HTR-8/SVneo (cell line): ENCODE results near the gene SOAT2.
"Not testable (repeated sequence)": the region's sequence is repeated elsewhere in the genome, so short reads cannot be mapped to it uniquely, and the experiment has no call there.

Source experiments
- DNase-seq: peaks from one replicate; pipeline ENCODE4 v3.0.0; 2011; ENCODE audit warnings: low spot score, mixed read lengths; ENCODE audit not compliant: insufficient read length
- FAIRE-seq: peaks from 2 replicates; lab custom pipeline; 2011; peaks lifted over from hg19 to GRCh38; lab: Jason Lieb, UNC

SOAT2 gene

DNA sequence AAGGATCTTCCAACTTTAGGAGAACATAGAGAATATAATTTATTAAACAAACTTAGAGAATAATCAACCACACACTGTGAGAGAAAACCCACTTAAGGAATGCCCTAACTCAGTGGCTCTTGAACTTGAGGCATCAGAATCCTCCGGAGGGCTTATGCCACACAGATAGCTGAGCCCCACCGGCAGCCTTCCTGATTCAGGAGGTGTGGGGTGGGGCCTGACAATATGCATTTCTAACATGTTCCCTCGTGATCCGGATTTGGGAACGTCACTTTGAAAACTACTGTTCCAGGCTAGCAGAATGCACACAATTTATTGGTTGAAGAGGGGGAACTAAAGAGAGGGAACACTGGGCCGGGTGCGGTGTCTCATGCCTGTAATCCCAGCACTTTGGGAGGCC, 2.0 kb upstream of the SOAT2 start:
- DNase-seq (no peak), FAIRE-seq (no peak)

DNA sequence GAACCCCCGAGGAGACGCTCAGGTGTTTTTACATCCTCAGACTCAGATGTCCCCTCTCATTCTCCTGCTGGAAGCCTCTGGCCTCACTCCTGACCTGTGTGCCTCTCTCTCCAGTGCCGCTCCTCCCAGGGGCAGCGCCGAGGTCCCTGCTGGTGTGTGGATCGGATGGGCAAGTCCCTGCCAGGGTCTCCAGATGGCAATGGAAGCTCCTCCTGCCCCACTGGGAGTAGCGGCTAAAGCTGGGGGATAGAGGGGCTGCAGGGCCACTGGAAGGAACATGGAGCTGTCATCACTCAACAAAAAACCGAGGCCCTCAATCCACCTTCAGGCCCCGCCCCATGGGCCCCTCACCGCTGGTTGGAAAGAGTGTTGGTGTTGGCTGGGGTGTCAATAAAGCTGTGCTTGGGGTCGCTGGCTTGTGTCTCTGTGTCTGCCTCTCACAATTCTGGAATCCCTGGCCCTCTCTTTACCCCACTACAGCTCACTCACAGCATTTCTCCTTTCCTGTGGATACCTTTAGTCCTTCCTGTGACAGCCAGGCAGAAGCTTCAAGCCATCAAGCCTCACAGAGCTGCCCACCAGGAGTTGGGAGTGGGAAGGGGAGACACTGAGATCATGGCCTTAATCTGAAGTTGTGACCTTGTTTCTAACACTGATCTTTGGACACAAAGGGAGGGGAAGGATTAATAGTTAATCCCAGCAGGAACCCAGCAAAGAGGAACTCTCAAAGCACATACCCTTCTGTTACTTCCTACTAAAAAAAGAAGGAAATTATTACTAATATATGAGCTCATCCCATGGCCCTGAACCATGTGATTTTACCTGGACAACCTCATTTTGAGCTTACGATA, 1.1 kb upstream of the SOAT2 start:
- DNase-seq, result no peak
- no peak for FAIRE-seq

DNA sequence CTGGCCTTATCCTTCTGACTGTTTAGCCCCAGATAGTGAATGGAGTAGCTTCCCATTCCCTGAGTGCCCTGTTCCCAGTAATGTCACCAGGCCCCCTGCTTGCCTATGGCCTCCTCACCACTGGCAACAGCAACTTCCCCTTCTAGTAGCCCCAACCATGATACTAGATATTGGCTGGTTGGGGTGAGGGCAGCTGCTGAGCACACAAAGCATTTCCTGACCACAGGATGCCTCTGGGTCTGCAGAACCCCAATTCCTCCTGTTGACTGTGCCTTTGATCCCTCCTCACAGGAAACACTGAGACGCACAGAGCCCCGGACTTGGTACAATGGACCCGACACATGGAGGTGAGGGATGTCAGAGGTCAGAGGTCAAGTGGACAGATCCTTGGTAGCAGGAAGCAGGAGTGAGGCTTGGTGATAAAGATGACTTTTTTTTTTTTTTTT, 597 bp downstream of the SOAT2 start:
- no peak for DNase-seq
- no peak for FAIRE-seq

DNA sequence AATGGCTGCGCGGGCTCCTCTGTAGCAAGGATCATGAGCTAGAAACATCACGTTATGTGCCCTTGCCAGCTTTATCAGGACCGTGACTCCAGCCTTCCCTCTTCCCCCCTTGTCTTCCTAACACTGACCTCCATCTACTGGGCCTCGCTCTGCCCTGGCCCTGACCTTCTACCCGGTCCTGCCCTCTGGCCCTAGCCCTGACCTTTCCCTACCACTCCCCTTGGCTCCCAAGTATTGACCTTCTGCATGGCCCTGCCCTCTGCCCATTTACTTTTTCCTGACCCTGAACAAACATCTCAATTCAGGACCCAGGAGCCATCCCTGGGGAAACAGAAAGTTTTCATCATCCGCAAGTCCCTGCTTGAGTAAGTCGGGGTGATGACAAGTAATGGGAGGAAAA, 2.0 kb downstream of the SOAT2 start:
- no peak for DNase-seq
- FAIRE-seq, result no peak

DNA sequence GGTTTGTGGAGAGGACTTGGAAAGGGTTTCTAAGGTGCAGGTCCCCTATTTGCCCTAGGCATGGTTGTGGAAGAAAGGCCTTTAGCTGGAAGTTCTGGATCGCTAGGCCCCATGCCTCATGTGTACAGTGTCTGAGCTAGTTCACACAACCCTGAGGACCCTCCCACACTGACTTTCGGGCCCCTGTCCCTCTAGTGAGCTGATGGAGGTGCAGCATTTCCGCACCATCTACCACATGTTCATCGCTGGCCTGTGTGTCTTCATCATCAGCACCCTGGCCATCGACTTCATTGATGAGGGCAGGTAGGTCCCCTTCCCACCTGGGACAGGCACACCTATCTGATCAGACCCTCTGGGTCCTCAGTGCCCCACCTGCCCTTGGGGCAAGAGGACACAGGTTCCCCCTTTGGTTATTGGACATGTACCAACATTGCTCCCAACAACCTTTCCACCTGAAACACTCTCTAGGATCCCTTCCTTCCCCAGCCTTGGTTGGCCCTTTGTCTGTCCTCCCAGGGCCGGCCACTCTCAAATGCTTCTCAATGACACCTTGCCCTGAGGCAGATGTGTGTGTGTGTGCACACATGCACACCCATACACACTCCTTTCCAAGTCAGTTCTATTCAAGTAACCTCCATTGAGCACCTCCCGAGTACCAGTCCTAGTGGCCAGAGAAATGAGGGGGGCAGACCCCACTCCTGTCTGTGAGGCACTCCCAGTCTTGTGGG, 2.6 kb downstream of the SOAT2 start:
- no peak for DNase-seq

DNA sequence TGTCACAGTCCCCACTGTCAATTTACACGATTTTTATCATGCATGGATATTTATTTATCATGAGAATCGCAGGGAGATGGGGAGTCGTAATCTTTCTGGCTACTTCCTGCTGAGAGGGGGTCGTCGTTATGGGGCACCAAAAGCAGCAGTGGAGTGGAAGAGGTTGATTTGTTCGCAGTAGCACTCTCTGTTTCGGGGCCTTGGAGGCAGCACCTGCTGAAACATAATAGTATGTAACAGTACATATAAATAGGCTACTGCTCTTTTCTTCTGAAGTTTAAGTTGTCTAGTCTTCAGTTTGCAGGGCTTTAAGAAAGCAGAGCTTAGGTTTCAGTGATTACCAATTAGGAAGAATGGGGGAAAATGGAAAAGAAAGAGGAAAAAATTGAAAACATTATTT, 3.8 kb downstream of the SOAT2 start:
- FAIRE-seq (no peak), DNase-seq (no peak)

More for the DNA sequence above, 2.6 kb downstream of the SOAT2 start:
- FAIRE-seq, result no peak

DNA sequence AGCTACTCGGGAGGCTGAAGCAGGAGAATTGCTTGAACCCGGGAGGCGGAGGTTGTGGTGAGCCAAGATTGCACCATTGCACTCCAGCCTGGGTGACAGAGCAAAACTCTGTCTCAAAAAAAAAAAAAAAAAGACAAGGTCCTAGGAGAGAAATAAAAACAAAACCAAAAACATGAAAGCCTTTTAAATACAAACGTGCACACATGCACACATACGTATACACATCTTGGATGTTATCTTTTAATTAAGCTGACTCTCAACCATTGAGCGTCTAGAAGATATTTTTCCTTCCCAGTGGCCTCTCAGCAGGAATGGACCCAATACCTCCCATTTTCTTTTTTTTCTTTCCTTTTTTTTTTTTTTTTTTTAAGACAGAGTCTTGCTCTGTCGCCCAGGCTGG, 9.1 kb downstream of the SOAT2 start:
- not testable (repeated sequence) for FAIRE-seq, DNase-seq

DNA sequence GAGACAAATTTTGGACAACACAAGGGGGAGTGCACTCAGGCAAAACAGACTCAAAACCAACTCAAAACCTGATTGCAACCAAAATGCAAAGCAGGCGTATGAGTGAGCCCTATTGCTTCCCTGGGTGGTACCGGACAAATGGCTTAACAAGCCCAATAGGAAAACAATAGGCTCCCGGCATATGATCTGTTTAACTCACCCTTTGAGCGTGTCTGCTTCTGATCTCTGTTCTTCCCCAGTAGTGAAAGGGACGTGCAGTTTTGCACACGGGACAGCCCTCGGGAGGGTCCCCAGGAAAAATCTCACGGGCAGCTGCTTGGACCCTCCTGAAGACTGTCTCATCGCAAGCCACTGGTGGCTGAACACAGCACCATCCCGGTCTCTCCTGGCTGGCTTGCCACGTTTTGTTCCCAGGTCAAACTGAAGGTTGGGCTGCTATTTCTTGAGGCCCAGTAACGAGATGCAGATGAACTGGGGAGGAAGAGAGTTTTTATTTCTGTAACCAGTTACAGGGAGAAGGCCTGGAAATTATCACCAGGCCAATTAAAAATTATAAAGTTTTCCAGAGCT, 9.9 kb downstream of the SOAT2 start:
- FAIRE-seq, result no peak

DNA sequence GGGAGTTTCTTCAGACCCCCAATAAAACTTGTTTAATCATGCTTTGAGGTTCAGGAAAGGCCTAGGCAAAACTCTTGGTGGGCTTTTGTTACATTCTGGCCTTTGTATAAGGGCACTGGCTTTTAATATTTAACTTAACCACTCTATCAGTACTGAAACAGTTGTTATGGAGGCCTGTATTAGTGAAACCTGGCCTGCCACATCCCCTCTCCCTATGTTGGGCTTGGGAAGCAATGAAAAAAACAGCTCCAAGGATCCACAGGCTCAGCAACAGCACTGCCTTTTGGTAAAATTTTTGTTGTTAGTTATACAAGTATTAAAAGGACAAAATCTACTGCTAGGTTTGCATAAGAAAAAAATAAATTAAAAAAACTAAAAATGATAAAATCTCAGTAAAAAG, 10.7 kb downstream of the SOAT2 start:
- FAIRE-seq, result no peak

More for the DNA sequence above, 9.9 kb downstream of the SOAT2 start:
- no peak for DNase-seq

DNA sequence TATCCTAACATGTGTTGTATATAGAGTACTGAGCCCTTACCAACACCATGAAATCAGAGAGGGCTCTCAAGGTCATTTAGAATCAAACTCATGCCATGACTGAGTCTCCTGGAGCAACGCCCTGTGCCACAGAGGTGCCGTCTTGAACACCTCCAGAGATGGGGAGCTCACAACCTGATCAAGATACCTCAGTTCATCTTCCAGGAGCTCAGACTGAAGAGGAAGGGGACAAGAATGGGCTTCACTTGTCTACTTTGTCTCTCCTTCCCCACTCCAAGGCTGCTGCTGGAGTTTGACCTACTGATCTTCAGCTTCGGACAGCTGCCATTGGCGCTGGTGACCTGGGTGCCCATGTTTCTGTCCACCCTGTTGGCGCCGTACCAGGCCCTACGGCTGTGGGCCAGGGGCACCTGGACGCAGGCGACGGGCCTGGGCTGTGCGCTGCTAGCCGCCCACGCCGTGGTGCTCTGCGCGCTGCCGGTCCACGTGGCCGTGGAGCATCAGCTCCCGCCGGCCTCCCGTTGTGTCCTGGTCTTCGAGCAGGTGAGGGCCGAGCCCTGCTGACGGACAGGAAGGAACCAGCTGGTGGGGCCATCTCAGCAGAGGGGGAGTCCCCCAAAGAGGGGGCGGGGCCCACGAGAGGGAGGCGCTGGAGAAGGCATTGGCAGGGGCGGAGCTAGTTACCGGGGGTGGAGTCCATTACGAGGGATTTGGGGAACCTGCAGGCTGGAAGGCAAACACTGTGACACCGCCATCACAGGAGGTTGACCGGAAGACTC, 12.0 kb downstream of the SOAT2 start:
- FAIRE-seq, result no peak
- no peak for DNase-seq

More for the DNA sequence above, 10.7 kb downstream of the SOAT2 start:
- no peak for DNase-seq

DNA sequence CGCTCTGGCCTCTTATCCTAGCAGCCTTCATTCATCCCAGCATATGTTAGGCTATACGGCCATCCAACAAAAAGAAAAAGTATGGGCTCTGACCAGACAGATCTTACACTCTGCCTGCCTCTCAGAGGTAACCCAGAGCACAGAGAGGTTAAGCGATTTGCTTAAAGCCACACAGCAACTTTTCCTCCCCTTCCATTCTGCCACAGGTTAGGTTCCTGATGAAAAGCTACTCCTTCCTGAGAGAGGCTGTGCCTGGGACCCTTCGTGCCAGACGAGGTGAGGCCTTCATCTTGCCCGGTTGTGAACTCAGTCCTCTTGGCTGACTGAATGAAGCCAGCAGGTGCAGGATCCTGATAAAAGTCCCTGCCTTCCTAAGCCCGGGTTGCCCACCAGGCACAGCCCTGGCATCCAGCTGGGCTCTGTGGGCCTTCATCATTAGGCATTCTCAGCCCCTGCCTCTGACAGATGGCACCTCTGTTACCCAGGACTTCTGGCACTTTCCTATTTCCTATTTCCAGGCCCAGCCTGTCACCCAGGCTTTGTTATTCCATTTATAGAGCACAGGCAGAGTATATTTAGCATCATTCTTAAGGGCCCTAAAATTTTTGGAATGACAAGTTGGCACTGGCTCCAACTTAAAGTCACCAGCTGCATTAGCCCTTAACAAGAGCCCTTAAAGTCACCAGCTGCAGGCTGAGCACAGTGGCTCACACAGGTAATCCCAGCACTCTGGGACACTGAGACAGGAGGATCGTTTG, 12.8 kb downstream of the SOAT2 start:
- no peak for DNase-seq
- no peak for FAIRE-seq

DNA sequence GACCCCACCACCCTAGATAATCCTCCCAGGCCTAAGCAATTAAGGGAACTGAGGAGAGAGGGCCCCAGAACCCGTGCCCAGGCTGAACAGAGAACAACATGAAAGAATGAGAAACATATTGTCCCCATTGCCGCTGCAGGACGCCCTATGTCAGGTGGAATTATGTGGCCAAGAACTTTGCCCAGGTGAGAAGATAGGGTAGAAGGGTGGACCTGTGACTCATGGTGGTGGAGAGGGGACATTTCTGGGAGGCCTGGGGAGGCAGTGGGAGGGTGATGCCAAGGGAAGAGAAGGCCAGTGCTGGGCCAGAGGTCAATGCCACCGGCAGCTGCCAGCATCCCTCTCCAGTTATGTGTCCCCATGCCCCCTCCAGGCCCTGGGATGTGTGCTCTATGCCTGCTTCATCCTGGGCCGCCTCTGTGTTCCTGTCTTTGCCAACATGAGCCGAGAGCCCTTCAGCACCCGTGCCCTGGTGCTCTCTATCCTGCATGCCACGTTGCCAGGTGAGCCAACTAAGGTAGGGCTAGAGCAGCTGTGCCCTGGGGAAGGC, 15.5 kb downstream of the SOAT2 start:
- no peak for DNase-seq
- FAIRE-seq, result no peak

DNA sequence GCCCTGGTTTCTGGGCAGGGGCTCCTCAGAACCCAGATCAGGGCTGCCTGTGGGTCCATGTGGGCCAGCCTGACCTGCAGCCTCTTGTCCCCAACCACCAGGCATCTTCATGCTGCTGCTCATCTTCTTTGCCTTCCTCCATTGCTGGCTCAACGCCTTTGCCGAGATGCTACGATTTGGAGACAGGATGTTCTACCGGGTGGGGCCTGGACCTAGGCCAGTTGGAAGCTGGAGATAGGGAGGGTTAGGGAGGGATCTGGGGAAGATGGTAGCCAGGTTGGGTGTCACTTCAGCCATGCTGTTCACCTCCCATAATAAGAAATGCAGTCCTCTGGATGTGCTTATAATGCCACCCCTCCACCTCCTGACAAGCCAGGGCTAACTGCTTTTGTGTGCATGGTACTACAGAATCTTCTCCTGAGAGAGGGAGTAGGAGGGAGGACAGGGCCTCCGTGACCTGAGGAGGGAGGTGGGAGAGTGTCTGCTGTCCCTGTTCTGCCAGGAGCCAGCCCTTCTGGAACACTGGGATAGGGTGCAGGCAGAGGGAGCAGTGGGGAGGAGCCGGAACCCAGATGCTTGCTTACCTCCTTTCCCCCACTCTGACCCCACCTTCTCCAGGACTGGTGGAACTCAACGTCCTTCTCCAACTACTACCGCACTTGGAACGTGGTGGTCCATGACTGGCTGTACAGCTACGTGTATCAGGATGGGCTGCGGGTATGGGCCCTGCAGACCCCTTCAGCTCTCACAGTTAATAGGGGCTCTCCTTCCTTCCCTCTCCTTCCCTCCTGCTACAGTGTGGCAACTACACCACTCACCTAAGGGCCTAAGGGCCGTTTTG, 17.6 kb downstream of the SOAT2 start:
- FAIRE-seq (no peak), DNase-seq (no peak)

DNA sequence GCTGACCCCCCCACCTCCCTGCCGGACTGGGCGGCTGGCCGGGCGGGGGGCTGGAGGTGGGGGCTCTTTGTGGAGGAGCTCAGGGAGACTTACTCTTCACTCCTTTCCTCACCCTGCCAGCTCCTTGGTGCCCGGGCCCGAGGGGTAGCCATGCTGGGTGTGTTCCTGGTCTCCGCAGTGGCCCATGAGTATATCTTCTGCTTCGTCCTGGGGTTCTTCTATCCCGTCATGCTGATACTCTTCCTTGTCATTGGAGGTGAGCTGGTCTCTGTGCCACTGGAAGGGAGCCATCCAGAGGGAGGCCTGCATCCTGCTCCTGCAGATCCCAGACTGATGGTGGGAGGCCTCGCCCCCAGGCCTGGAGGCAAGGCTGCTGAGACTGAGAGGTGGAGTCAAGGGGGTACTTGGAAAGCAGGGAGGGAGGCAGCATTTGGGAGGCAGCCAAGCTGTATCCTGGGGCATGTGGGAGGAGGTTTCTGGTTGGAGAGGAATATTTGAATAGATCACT, 19.7 kb downstream of the SOAT2 start:
- DNase-seq, result peak; percentile 45
- no peak for FAIRE-seq

DNA sequence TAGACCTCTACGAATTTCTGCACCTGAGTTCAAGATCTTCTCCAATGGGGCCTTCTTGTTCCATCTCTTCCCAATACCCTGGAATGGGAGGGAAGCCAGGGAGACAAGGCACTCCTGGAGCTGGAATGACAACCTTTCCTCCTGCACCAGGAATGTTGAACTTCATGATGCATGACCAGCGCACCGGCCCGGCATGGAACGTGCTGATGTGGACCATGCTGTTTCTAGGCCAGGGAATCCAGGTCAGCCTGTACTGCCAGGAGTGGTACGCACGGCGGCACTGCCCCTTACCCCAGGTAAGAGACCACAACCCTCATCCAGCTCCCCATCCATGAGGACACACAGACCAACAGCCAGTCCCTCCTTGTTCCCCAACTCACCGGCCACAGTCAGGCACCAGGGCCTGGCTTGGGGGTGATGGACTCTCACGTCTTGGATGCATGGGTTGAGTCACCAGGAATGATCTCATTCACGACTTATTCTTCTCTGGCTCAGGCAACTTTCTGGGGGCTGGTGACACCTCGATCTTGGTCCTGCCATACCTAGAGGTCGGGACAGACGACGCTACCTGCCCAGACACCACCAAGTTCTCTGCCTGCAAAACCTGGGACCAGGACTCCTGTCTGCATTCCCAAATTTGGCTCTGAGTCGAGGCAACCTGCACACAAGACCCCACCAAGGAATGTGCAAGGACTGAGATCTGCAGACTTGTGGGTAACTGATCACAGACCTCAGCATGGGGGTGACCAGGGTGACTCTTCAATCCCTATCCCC, 20.5 kb downstream of the SOAT2 start:
- FAIRE-seq, result peak; percentile 65
- peak; percentile 57 for DNase-seq

DNA sequence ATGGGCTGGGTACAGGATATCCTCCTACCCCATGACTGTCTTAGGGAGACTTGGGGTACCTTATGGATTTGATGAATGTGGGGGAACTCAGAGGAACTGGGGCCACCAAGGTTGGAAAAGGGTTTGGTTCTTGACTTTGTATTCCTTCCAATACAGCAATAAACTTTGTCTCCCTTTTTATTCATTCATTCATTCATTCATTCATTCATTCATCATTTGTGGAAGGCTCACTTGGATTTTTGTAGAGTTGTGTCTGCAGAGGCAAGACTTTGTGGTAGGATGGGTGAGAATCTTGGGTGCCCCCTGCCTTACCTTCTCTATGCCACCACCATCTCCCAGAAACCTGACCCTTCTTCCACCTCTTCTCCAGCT, 21.1 kb downstream of the SOAT2 start:
- no peak for DNase-seq
- no peak for FAIRE-seq

DNA sequence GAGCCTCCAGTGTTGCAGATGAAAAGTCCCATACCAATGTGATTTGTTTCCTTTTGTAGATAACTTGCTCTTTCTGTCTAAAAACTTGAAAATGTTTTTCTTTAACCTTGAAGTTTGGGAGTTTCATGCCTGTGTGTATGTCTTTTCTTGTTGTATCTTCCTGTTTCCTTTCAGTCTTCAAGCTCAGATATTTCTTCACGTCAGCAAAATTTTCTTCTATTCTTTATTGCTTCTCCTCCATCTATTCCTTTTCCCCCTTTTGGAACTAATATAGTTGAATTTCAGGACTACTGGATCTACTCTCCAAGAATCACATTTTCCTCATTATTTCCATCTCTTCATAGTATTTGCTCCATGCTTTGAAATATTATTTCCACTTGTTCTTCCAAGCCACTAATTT, 23.9 kb downstream of the SOAT2 start:
- DNase-seq (no peak), FAIRE-seq (no peak)
